ENCODE data around the gene NOX3. TPM values are rescaled to one million over a fixed set of nuclear protein-coding genes. Genes with fewer than 3 reads are reported as not detected.
"Not testable (repeated sequence)": the region's sequence is repeated elsewhere in the genome, so short reads cannot be mapped to it uniquely, and the experiment has no call there.

The NOX3 gene
- total RNA-seq, 2 experiments from 2014 or later, result not detected

DNA sequence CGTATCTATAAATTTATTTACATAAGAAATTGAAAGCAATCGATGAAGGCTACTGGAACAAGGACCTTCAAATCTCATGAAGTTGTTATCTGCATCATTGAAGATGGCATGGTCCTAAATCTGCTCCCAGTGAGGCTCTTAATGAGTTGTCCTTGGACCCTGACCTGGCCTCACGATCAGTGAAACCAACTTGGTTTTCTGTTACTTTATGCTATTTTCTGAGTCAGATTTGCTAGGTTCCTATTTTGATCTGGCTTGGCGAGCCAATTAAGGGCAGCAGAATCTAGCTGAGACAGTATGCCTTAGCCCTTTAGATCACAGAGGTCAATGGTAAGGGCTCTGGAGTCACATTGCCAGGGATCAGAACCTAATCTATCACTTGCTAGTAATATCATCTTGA is 30.1 kb upstream of the NOX3 start:
- intact Hi-C loops (cut with micrococcal nuclease), result no loop called here
- DNase-seq, result no peak
- no peak for ATAC-seq
- H3K36me3 Mint-ChIP-seq (ENCODE audit: low read depth), result no peaks in the 10 kb centered on the region
- H3K4me3 Mint-ChIP-seq, result no peak overlapping the region
- ChIA-PET POLR2A (no interaction called here), CTCF (no interaction called here)
- H3K4me1 Mint-ChIP-seq (ENCODE audit: low read depth), result peaks cover 2% of the 10 kb centered on the region
- H3K9me3 Mint-ChIP-seq, result peaks cover 3% of the 10 kb centered on the region
- TF ChIP-seq, protein P1, sequence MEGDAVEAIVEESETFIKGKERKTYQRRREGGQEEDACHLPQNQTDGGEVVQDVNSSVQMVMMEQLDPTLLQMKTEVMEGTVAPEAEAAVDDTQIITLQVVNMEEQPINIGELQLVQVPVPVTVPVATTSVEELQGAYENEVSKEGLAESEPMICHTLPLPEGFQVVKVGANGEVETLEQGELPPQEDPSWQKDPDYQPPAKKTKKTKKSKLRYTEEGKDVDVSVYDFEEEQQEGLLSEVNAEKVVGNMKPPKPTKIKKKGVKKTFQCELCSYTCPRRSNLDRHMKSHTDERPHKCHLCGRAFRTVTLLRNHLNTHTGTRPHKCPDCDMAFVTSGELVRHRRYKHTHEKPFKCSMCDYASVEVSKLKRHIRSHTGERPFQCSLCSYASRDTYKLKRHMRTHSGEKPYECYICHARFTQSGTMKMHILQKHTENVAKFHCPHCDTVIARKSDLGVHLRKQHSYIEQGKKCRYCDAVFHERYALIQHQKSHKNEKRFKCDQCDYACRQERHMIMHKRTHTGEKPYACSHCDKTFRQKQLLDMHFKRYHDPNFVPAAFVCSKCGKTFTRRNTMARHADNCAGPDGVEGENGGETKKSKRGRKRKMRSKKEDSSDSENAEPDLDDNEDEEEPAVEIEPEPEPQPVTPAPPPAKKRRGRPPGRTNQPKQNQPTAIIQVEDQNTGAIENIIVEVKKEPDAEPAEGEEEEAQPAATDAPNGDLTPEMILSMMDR (IDR thresholded peaks at IDR 0.05), result no peak
- H3K27me3 Mint-ChIP-seq, result no peaks in the 10 kb centered on the region
- H3K27ac Mint-ChIP-seq, result no peak overlapping the region

DNA sequence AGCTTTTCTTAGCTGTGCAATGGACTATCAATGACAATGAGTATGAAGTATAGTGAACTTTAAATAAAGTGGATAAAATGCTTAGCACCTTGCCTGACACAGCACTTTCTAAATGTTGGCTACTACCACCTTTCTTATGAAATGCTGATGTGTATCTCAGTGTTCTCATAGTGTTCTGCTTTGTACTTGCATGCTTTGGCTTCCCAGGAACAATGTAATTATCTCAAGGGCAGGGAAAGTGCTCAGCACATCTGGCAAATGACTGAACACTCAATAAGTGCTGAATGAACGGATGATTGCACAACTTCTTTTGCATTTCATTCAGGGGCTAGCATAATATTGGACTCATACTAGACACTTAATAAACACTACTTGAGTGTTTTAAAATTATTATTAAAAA is 28.2 kb upstream of the NOX3 start:
- POLR2A ChIA-PET, result interaction anchor here (0.6 kb wide), 1 partner anchor 132 kb away, joined by 3 read pairs; no protein-coding TSS in a partner anchor
- H3K4me3 Mint-ChIP-seq, result no peak overlapping the region
- TF ChIP-seq, protein P1 (IDR thresholded peaks at IDR 0.05), result no peak

DNA sequence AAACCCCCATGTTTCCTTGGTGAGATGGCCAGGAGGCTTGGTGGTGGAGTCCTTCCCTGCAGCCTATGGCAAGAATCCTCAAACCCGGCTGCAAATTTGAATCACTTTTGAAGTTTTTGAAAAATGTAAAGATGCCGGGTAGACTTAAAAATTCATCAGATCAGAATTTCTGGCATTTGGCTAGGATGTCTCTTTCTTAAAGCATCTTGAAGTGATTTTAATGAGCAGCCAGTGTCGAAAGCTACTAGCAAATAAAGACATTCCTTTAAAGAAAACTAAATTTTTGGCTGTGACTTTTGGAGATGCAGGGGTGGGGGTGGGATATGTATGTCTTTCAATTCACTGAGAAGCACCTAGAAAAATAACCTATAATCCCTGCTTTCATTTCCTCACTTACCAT is 25.6 kb upstream of the NOX3 start:
- CTCF ChIA-PET, result no interaction called here
- ATAC-seq, result no peak

More for the DNA sequence above, 28.2 kb upstream of the NOX3 start:
- no peaks in the 10 kb centered on the region for H3K27me3 Mint-ChIP-seq
- intact Hi-C loops (cut with micrococcal nuclease), result no loop called here
- peaks cover 6% of the 10 kb centered on the region for H3K4me1 Mint-ChIP-seq (ENCODE audit: low read depth)
- H3K27ac Mint-ChIP-seq, result no peak overlapping the region
- ATAC-seq (no peak), DNase-seq (no peak)
- CTCF ChIA-PET, result no interaction called here
- no peaks in the 10 kb centered on the region for H3K36me3 Mint-ChIP-seq (ENCODE audit: low read depth)
- H3K9me3 Mint-ChIP-seq, result peaks cover 4% of the 10 kb centered on the region

DNA sequence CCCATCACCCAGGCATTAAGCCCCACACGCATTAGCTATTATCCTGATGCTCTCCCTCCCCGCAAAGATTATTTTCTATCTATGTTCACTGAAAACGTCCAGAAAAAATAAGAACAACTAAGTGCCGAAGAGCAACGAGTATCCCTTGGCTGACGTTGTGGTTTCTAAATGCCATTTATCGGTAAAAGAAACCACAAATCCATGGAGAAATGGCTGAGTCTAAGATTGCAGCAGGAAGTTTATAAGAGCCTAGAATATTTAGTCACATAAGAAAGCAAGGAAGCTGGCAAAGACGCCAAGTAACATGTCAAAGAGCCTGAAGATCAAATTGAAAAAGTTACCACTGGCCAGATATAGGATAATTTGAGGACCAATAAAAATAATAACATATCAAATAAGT is 18.1 kb upstream of the NOX3 start:
- Mint-ChIP-seq H3K9me3 (peaks cover 14% of the 10 kb centered on the region), H3K4me3 (no peak overlapping the region), H3K27me3 (no peaks in the 10 kb centered on the region), H3K4me1 (ENCODE audit: low read depth) (peaks cover 1% of the 10 kb centered on the region), H3K36me3 (ENCODE audit: low read depth) (peaks cover 5% of the 10 kb centered on the region), H3K27ac (no peak overlapping the region)
- ChIA-PET CTCF (no interaction called here), POLR2A (no interaction called here)
- ATAC-seq (no peak), DNase-seq (no peak)
- TF ChIP-seq, protein P1 (IDR thresholded peaks at IDR 0.05), result no peak
- intact Hi-C loops (cut with micrococcal nuclease), result no loop called here

More for the DNA sequence above, 25.6 kb upstream of the NOX3 start:
- no peaks in the 10 kb centered on the region for H3K36me3 Mint-ChIP-seq (ENCODE audit: low read depth)
- intact Hi-C loops (cut with micrococcal nuclease), result no loop called here
- peaks cover 6% of the 10 kb centered on the region for H3K4me1 Mint-ChIP-seq (ENCODE audit: low read depth)
- H3K4me3 Mint-ChIP-seq, result no peak overlapping the region
- no peak for DNase-seq
- no peaks in the 10 kb centered on the region for H3K27me3 Mint-ChIP-seq
- POLR2A ChIA-PET, result no interaction called here
- peaks cover 4% of the 10 kb centered on the region for H3K9me3 Mint-ChIP-seq
- TF ChIP-seq, protein P1 (IDR thresholded peaks at IDR 0.05), result no peak
- H3K27ac Mint-ChIP-seq, result no peak overlapping the region

DNA sequence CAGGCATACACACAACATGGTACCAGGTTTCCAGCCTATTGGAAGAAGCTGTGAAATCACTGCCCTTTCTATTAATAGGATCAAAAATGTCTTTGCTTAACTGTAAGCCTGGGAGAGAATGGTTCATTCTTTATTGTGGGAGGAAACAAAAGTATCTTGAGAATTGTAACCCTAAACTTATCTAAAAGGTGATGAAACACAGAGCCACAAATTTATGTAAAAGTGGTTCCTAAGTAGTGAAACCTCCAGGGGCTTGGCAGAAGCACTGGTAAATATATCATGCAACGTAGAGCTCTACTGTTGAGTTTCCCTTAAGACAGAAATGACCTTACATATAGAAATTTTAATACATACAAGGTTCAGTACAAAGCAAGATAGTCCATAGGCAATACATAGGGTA is 17.2 kb upstream of the NOX3 start:
- DNase-seq (no peak), ATAC-seq (no peak)
- Mint-ChIP-seq H3K4me1 (ENCODE audit: low read depth) (peaks cover 1% of the 10 kb centered on the region), H3K4me3 (no peak overlapping the region), H3K9me3 (peaks cover 21% of the 10 kb centered on the region), H3K27ac (no peak overlapping the region), H3K36me3 (ENCODE audit: low read depth) (peaks cover 11% of the 10 kb centered on the region), H3K27me3 (no peaks in the 10 kb centered on the region)
- intact Hi-C loops (cut with micrococcal nuclease), result no loop called here
- TF ChIP-seq, protein P1 (IDR thresholded peaks at IDR 0.05), result no peak
- POLR2A ChIA-PET, result no interaction called here
- CTCF ChIA-PET, result interaction anchor here (1.2 kb wide), 1 partner anchor 16 kb away, joined by 3 read pairs; no protein-coding TSS in a partner anchor

DNA sequence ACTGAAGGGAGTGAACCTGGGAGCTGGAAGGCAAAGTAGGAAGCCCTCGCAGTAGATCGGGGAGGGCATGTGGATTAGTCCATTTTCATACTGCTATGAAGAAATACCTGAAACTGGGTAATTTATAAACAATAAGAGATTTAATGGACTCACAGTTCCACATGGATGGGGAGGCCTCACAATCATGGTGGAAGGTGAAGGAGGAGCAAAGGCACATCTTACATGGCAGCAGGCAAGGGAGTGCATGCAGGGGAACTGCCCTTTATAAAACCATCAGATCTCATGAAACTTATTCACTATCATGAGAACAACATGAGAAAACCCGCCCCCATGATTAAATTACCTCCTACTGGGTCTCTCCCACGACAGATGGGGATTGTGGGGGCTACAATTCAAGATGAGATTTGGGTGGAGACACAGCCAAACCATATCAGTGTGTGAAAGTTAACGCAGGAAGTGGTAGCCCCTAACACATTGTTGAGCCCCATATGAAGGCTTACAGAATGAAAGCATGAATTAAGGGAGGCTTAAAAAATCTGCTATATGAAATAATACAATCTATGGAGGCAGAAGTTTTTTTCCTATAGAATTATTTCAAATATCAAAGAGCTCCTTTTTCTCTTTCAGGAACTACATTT is 15.5 kb upstream of the NOX3 start:
- peaks cover 31% of the 10 kb centered on the region for H3K9me3 Mint-ChIP-seq
- CTCF ChIA-PET; intact Hi-C loops (cut with micrococcal nuclease): not testable (repeated sequence)

DNA sequence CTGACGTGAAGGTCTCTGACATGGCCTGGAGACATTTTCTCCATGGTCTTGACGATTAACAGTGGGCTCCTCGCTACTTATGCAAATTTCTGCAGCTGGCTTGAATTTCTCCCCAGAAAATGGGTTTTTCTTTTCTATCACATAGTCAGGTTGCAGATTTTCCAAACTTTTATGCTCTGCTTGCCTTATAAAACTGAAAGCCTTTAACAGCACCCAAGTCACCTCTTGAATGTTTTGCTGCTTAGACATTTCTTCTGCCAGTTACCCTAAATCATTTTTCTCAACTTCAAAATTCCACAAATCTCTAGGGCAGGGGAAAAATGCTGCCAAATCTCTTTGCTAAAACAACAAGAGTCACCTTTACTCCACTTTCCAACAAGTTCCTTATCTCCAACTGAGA is 12.9 kb upstream of the NOX3 start:
- H3K4me1 Mint-ChIP-seq (ENCODE audit: low read depth); H3K27ac Mint-ChIP-seq; intact Hi-C loops (cut with micrococcal nuclease); POLR2A ChIA-PET; CTCF ChIA-PET; DNase-seq; H3K4me3 Mint-ChIP-seq; ATAC-seq; H3K27me3 Mint-ChIP-seq: not testable (repeated sequence)
- H3K9me3 Mint-ChIP-seq, result peaks cover 46% of the 10 kb centered on the region
- H3K36me3 Mint-ChIP-seq (ENCODE audit: low read depth), result peaks cover 11% of the 10 kb centered on the region

More for the DNA sequence above, 15.5 kb upstream of the NOX3 start:
- not testable (repeated sequence) for DNase-seq; H3K27me3 Mint-ChIP-seq; H3K4me3 Mint-ChIP-seq; ATAC-seq; H3K27ac Mint-ChIP-seq; H3K4me1 Mint-ChIP-seq (ENCODE audit: low read depth)
- POLR2A ChIA-PET, result interaction anchor here (0.8 to 1.2 kb wide), 2 partner anchors 12 to 922 kb away, joined by 3 read pairs; no protein-coding TSS in a partner anchor
- peaks cover 11% of the 10 kb centered on the region for H3K36me3 Mint-ChIP-seq (ENCODE audit: low read depth)

Data from activated CD8-positive, alpha-beta T cell treated with anti-CD3 and anti-CD28 coated beads for 36 hours (primary cell).